ENCODE results near the gene BTAF1. TPM values are rescaled to one million over a fixed set of nuclear protein-coding genes. Genes with fewer than 3 reads are reported as not detected.

Gene BTAF1
- total RNA-seq, 4 donors from 2014 or later, result 25.1 to 81.7 (median 36.2) TPM

DNA sequence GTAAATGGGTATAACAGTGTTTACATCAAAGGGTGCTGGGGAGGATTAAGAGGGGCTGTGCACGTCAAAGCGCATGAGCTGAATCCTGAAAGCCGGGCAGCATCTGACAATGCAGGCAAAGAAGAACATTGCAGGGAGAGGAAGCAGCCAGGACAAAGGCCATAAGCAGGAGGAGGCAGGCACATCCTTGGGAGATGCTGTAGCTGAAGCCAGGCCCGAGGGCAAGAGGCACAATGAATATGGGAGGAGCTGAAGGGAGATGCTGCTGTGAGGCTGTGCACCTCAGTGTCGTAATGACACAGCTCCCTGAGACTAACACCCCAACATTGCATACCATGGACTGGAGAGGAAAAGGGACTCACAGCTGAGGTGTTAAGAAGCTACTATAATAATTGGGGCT is 129.2 kb downstream of the BTAF1 start:
- no peak for ATAC-seq
- WGBS, 2 donors (ENCODE audit: low coverage in 1 of 2), result 74 to 84% methylated on average over 4 to 5 of the region's 5 CpGs
- H3K36me3 ChIP-seq, result peaks cover 0 to 41% of the 10 kb centered on the region in 2 donors
- H3K4me1 ChIP-seq, result no peaks in the 10 kb centered on the region
- H3K27me3 ChIP-seq, result no peaks in the 10 kb centered on the region
- TF ChIP-seq, protein P1, sequence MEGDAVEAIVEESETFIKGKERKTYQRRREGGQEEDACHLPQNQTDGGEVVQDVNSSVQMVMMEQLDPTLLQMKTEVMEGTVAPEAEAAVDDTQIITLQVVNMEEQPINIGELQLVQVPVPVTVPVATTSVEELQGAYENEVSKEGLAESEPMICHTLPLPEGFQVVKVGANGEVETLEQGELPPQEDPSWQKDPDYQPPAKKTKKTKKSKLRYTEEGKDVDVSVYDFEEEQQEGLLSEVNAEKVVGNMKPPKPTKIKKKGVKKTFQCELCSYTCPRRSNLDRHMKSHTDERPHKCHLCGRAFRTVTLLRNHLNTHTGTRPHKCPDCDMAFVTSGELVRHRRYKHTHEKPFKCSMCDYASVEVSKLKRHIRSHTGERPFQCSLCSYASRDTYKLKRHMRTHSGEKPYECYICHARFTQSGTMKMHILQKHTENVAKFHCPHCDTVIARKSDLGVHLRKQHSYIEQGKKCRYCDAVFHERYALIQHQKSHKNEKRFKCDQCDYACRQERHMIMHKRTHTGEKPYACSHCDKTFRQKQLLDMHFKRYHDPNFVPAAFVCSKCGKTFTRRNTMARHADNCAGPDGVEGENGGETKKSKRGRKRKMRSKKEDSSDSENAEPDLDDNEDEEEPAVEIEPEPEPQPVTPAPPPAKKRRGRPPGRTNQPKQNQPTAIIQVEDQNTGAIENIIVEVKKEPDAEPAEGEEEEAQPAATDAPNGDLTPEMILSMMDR (IDR thresholded peaks at IDR 0.05), result no peak
- no peak for TF ChIP-seq EP300 (IDR thresholded peaks at IDR 0.05)
- TF ChIP-seq POLR2AphosphoS5 (IDR thresholded peaks at IDR 0.05), result no peak
- no peak for TF ChIP-seq POLR2A (IDR thresholded peaks at IDR 0.05)
- H3K9me3 ChIP-seq, result no peaks in the 10 kb centered on the region
- H3K4me3 ChIP-seq, result no peak overlapping the region
- H3K27ac ChIP-seq, result no peak overlapping the region

DNA sequence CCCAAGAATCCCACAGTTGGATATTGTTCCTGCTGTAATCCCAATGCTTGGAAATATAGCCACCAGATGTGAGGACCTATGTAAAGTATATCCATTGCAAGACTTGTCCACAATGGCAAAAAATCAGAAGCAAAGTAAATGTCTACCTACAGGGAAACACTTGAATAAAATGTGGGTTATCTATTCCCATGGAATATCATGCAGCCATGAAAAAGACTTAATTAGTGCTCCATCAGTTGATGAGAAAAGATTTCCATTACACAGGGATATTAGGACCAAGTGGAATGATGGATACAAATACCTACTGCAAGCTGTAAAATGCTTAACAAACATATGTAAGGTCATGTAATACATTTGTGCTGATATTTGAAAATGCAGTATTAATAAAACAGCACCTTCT is 131.2 kb downstream of the BTAF1 start:
- H3K4me1 ChIP-seq, result no peaks in the 10 kb centered on the region
- H3K27ac ChIP-seq, result no peak overlapping the region
- no peak overlapping the region for H3K4me3 ChIP-seq
- H3K27me3 ChIP-seq, result no peaks in the 10 kb centered on the region
- ATAC-seq, result no peak
- TF ChIP-seq POLR2A (IDR thresholded peaks at IDR 0.05) (no peak), EP300 (IDR thresholded peaks at IDR 0.05) (no peak)
- TF ChIP-seq, protein P1 (IDR thresholded peaks at IDR 0.05), result no peak
- H3K9me3 ChIP-seq, result no peaks in the 10 kb centered on the region
- peaks cover 0 to 41% of the 10 kb centered on the region in 2 donors for H3K36me3 ChIP-seq

DNA sequence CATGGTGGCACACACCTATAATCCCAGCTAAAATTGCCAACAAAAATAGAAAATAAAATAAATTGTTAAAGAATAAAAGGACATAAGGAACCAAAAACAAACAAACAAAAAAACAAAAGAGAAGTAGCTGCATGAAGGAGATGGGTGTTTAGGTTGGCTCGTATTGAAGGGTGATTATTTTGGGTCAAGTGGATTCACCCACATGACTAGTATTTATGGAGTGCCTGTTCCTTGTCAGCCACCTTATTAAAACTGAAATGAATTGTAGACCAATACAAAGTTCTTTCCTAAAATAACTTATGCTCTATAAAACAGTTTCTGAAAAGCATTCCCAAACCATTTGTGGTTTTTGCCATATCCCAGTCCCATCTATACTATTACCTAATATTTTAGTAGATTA is 138.7 kb downstream of the BTAF1 start:
- TF ChIP-seq POLR2A (IDR thresholded peaks at IDR 0.05) (no peak), EP300 (IDR thresholded peaks at IDR 0.05) (no peak), POLR2AphosphoS5 (IDR thresholded peaks at IDR 0.05) (no peak)
- TF ChIP-seq, protein P1 (IDR thresholded peaks at IDR 0.05), result no peak
- Histone ChIP-seq H3K27ac (no peak overlapping the region), H3K4me3 (no peak overlapping the region), H3K27me3 (no peaks in the 10 kb centered on the region), H3K36me3 (peaks cover 0 to 3% of the 10 kb centered on the region in 2 donors), H3K9me3 (no peaks in the 10 kb centered on the region), H3K4me1 (peaks cover 0 to 9% (median 0%) of the 10 kb centered on the region in 3 donors)
- ATAC-seq, result no peak
- 29 to 72% methylated on average over 1 of the region's 1 CpG for WGBS, 2 donors (ENCODE audit: low coverage in 1 of 2)

DNA sequence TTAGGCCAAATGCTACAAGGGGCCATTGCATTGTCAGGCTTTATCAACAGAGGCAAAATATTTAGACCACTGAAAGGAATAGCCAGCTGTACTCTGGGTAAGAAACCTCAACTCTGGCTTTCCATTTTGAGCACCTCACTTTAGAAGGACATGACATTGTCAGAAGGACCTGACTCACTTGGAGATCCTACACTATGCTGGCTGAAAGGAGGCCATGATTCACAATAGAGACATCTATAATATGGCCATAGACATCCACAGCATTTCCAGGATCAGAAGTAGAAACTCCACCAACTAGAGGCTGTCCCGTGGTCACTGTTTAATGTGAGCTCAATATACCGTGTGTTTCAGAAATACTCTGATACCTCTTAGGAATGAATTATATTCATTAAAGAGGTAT is 140.9 kb downstream of the BTAF1 start:
- TF ChIP-seq EP300 (IDR thresholded peaks at IDR 0.05), result no peak
- no peak for TF ChIP-seq POLR2AphosphoS5 (IDR thresholded peaks at IDR 0.05)
- TF ChIP-seq, protein P1 (IDR thresholded peaks at IDR 0.05), result no peak
- TF ChIP-seq POLR2A (IDR thresholded peaks at IDR 0.05), result no peak
- no peak for ATAC-seq
- Histone ChIP-seq H3K4me1 (peaks cover 0 to 9% (median 0%) of the 10 kb centered on the region in 3 donors), H3K36me3 (peaks cover 0 to 3% of the 10 kb centered on the region in 2 donors), H3K27me3 (no peaks in the 10 kb centered on the region), H3K4me3 (no peak overlapping the region), H3K27ac (no peak overlapping the region), H3K9me3 (no peaks in the 10 kb centered on the region)
- WGBS, 2 donors (ENCODE audit: low coverage in 1 of 2), result 85 to 89% methylated on average over 2 of the region's 2 CpGs

DNA sequence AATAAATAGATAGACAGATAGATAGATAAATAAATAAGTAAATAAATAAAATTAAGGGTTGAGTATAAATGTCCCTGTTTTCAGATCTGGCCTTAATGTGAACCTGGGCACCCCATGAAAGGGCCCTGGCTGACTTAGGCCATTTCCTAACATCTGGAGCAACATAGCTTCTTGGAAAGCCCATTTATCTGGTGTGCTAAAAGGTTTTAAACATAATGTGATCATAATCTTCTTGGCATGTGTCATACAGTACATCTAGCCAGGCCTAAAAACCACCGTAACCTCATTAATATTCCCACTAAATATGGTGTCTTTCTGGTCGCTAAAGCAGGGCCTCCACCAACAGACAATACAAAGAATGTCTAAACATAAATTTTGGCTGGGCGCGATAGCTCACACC is 142.8 kb downstream of the BTAF1 start:
- Histone ChIP-seq H3K9me3 (no peaks in the 10 kb centered on the region), H3K4me3 (no peak overlapping the region), H3K4me1 (peaks cover 0 to 9% (median 0%) of the 10 kb centered on the region in 3 donors), H3K36me3 (peaks cover 0 to 3% of the 10 kb centered on the region in 2 donors), H3K27ac (no peak overlapping the region), H3K27me3 (no peaks in the 10 kb centered on the region)
- WGBS, 2 donors (ENCODE audit: low coverage in 1 of 2), result 88 to 94% methylated on average over 2 to 4 of the region's 4 CpGs
- no peak for TF ChIP-seq EP300 (IDR thresholded peaks at IDR 0.05)
- TF ChIP-seq, protein P1 (IDR thresholded peaks at IDR 0.05), result no peak
- TF ChIP-seq POLR2A (IDR thresholded peaks at IDR 0.05), result no peak
- no peak for TF ChIP-seq POLR2AphosphoS5 (IDR thresholded peaks at IDR 0.05)
- ATAC-seq, result no peak
